ENCODE results near the gene MACROD1. TPM values are rescaled to one million over a fixed set of nuclear protein-coding genes. Genes with fewer than 3 reads are reported as not detected.

MACROD1 gene
- polyA plus RNA-seq, 1 experiment: 8.1 TPM

DNA sequence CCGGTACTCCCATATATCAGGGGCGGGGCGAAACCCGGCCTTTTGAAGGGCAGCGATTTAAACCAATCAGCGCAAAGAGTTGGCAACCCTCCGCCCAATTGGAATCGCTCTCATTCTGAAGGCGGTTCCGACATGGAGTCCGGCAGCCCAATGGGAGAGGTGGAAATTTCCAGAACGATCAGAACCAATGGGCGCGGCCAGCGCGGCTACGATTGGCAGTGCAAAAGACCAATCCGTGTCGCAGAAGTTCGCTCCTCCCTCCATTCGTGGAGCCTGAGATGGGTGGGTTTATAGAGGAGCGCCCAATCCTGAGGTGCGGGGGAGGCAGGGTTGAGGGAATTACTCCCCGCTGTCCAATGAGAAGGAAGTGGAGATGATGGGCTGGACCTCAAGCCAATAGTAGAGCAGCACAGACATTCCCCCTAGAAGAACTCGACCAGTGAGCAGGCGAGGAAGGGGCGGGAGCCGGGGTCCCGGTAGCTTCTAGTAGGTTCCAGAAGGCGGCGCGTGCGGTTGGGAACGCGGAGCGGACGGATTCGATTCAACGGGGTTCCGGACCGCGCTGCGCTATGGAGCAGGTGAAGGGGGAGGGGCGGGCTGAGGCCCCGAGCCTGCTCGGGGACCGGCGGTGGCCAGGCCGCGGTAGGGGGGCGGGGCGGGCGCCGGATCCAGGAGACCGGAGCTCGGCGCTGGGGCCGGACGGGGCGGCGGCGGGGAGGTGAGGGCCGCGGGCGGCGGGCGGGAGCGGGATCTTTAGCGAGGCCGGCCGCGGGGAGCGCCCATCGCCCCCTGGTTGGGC, 20.0 kb upstream of the MACROD1 start, which contains the start of gene STIP1:
Gene STIP1 (plus strand): TSS at position 479 of the 799 bp plus-strand sequence. CDS start 91 bp downstream, at position 570.
- H3K27me3 ChIP-seq (ENCODE audit: control insufficient read depth, insufficient read depth, low read length): no peaks in the 10 kb centered on the region
- TF ChIP-seq, protein P1, sequence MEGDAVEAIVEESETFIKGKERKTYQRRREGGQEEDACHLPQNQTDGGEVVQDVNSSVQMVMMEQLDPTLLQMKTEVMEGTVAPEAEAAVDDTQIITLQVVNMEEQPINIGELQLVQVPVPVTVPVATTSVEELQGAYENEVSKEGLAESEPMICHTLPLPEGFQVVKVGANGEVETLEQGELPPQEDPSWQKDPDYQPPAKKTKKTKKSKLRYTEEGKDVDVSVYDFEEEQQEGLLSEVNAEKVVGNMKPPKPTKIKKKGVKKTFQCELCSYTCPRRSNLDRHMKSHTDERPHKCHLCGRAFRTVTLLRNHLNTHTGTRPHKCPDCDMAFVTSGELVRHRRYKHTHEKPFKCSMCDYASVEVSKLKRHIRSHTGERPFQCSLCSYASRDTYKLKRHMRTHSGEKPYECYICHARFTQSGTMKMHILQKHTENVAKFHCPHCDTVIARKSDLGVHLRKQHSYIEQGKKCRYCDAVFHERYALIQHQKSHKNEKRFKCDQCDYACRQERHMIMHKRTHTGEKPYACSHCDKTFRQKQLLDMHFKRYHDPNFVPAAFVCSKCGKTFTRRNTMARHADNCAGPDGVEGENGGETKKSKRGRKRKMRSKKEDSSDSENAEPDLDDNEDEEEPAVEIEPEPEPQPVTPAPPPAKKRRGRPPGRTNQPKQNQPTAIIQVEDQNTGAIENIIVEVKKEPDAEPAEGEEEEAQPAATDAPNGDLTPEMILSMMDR (IDR thresholded peaks at IDR 0.05; ENCODE audit: low read depth, low read length): peak; percentile 52
- peak; percentile 100 for DNase-seq (ENCODE audit: low read depth, low spot score)
- H3K9me3 ChIP-seq (ENCODE audit: control insufficient read depth, insufficient read depth, low read length): no peaks in the 10 kb centered on the region; the same call in 1 of the 2 replicates
- POLR2A ChIA-PET: interaction anchor here (0.6 to 2.5 kb wide), 19 partner anchors 11 to 347 kb away, joined by 3 to 27 read pairs (median 5); partner anchors contain the start of genes ESRRA, FERMT3, FKBP2 and MACROD1
- H3K4me3 ChIP-seq (ENCODE audit: low read depth, low read length): peak within 1 kb of the TSS; percentile 75
- H3K27ac ChIP-seq (ENCODE audit: low read depth, low read length): peak within 1 kb of the TSS; percentile 96
- CTCF ChIA-PET: interaction anchor here (0.5 to 1.5 kb wide), 6 partner anchors 70 to 1280 kb away, joined by 3 to 6 read pairs (median 4); no protein-coding TSS in a partner anchor

DNA sequence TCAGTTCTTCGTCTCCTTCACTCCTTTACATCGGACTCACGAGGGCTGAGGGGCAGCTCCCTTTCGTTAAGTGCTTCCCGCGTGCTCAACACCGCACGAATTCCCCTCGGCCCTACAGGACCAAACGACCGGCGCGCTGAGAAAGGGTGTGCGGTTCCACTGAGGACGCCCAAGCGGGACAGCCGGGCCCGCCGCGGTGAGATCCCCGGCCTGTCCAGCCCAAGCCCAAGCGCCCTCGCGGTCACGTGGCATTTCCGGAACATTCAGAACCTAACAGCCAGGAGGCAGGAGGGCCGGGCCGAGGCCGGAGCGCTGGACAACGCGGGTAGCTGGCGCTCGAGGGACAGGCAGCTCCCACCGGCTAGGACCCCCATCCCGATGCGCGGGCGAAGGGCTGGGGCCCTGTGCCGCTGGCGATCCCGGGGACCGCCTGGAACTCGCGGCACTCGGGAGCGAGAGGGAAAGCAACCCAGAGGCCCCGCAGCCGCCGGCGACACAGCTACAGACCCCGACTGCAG, 19.3 kb upstream of the MACROD1 start:
- ChIA-PET POLR2A (interaction anchor here (0.5 to 2.5 kb wide), 21 partner anchors 11 to 347 kb away, joined by 3 to 27 read pairs (median 4); partner anchors contain the start of genes ESRRA, FERMT3, FKBP2 and MACROD1), CTCF (interaction anchor here (0.5 to 1.5 kb wide), 10 partner anchors 10 to 408 kb away, joined by 3 to 7 read pairs (median 4); no protein-coding TSS in a partner anchor)
- H3K4me3 ChIP-seq (ENCODE audit: low read depth, low read length): peak overlapping the region; percentile 75
- peak overlapping the region; percentile 96 for H3K27ac ChIP-seq (ENCODE audit: low read depth, low read length)
- no peaks in the 10 kb centered on the region for H3K27me3 ChIP-seq (ENCODE audit: control insufficient read depth, insufficient read depth, low read length)
- H3K9me3 ChIP-seq (ENCODE audit: control insufficient read depth, insufficient read depth, low read length): no peaks in the 10 kb centered on the region; the same call in 1 of the 2 replicates
- TF ChIP-seq, protein P1 (IDR thresholded peaks at IDR 0.05; ENCODE audit: low read depth, low read length): peak; percentile 51
- DNase-seq (ENCODE audit: low read depth, low spot score): no peak

DNA sequence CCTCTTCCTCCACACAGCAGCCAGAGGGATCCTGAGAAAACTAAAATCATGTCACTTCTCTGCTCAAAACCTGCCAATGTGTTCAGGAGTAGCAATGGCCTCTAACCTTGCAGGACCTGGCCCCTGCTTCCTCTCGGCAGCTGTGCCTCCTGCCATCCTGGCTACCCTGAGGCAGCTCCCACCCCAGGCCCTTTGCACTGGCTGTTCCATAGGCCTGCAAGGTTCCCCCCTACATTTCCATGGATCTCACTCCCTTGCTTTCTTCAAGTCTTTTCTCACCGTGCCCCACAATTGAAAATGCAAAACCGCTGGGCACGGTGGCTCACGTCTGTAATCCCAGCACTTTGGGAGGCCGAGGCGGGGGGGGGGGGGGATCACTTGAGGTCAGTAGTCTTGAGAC, 18.0 kb upstream of the MACROD1 start:
- no peak for DNase-seq (ENCODE audit: low read depth, low spot score)
- ChIA-PET CTCF (interaction anchor here (0.7 to 1.2 kb wide), 3 partner anchors 21 to 38 kb away, joined by 3 to 7 read pairs (median 3); no protein-coding TSS in a partner anchor), POLR2A (interaction anchor here (0.6 to 1.2 kb wide), 3 partner anchors 14 to 20 kb away, joined by 3 to 8 read pairs (median 6); no protein-coding TSS in a partner anchor)
- no peaks in the 10 kb centered on the region; the same call in 1 of the 2 replicates for H3K9me3 ChIP-seq (ENCODE audit: control insufficient read depth, insufficient read depth, low read length)
- H3K27me3 ChIP-seq (ENCODE audit: control insufficient read depth, insufficient read depth, low read length): no peaks in the 10 kb centered on the region
- TF ChIP-seq, protein P1 (IDR thresholded peaks at IDR 0.05; ENCODE audit: low read depth, low read length): no peak
- H3K27ac ChIP-seq (ENCODE audit: low read depth, low read length): peak overlapping the region; percentile 31
- no peak overlapping the region for H3K4me3 ChIP-seq (ENCODE audit: low read depth, low read length)

DNA sequence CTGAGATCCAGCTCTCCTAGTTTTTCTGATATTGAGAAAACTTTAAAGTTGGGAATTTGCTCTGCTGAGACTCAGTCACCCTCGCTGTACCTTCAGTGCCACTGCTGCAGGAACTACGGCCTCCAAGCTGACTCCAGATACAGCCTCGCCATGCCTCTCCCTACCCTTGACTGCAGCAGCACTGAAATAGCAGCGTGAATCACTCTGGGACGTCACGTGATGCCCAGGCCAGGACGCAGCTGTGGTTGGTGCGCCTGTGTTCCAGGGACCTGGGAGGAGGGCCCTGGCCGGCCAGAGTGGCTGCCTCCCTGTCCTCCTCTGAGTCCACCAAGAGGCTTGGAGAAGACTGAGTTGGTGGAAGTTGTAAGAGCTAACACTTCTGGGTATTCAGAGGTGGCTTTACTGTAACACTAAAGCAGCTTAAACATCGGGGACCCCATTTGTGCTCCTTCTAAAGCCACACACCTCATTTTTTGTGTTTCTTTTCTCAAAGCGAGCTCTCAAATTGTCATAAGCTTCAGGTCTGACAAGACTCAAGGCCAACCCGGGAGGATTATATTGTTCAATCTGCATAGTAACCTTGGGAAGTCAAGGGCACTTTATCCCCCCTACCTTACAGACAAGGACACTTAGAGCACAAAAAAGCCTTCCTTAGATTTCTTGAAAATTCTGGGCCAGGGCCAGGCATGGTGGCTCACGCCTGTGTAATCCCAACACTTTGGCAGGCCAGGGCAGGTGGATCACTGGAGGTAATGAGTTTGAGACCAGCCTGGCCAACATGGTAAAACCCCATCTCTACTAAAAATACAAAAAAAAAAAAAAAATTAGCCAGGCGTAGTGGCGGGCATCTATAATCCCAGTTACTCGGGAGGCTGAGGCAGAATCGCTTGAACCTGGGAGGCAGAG, 15.8 kb upstream of the MACROD1 start:
- CTCF ChIA-PET: interaction anchor here (1.2 to 2.1 kb wide), 2 partner anchors 29 to 123 kb away, joined by 7 to 8 read pairs; no protein-coding TSS in a partner anchor
- H3K4me3 ChIP-seq (ENCODE audit: low read depth, low read length): peak overlapping the region; percentile 40

More for the DNA sequence above, 15.8 kb upstream of the MACROD1 start:
- TF ChIP-seq, protein P1 (IDR thresholded peaks at IDR 0.05; ENCODE audit: low read depth, low read length): no peak
- no peaks in the 10 kb centered on the region; the same call in 1 of the 2 replicates for H3K9me3 ChIP-seq (ENCODE audit: control insufficient read depth, insufficient read depth, low read length)
- H3K27me3 ChIP-seq (ENCODE audit: control insufficient read depth, insufficient read depth, low read length): no peaks in the 10 kb centered on the region
- POLR2A ChIA-PET: interaction anchor here (0.6 to 1.4 kb wide), 4 partner anchors 77 to 427 kb away, joined by 3 to 7 read pairs (median 4); partner anchors contain the start of genes PRDX5 and TRMT112
- peak; percentile 71 for DNase-seq (ENCODE audit: low read depth, low spot score)
- H3K27ac ChIP-seq (ENCODE audit: low read depth, low read length): peak overlapping the region; percentile 40

All from AG04450 (cell line).